HK-2 (cell line): Measurements from ENCODE around the gene TMEM238.

ENCODE experiments used
- DNase-seq: peaks from one replicate; pipeline ENCODE4 v3.0.0-alpha.2; 2018; ENCODE audit not compliant: unreplicated experiment

Gene TMEM238

DNA sequence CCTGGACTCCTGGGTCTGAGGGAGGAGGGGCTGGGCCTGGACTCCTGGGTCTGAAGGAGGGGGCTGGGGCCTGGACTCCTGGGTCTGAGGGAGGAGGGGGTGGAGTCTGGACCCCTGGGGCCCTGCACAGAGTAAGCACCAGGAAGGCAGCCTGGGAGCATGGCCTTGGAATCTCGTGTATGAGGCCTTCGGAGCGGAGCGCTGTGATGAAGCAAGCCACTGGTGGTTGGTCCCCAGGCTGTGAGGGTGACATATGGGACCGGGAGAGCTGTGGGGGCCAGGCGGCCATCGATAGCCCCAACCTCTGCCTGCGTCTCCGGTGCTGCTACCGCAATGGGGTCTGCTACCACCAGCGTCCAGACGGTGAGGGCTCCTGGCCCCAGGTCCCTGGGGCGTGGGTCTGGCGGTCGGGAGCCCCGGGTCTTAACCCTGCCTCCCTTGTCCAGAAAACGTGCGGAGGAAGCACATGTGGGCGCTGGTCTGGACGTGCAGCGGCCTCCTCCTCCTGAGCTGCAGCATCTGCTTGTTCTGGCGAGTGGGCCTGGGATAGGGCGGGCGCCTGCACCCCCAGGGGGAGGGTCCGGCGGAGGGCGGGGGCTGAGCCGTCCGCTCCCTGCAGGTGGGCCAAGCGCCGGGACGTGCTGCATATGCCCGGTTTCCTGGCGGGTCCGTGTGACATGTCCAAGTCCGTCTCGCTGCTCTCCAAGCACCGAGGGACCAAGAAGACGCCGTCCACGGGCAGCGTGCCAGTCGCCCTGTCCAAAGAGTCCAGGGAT lies 6.5 kb downstream of the TMEM238 start:
- DNase-seq, result no peak

DNA sequence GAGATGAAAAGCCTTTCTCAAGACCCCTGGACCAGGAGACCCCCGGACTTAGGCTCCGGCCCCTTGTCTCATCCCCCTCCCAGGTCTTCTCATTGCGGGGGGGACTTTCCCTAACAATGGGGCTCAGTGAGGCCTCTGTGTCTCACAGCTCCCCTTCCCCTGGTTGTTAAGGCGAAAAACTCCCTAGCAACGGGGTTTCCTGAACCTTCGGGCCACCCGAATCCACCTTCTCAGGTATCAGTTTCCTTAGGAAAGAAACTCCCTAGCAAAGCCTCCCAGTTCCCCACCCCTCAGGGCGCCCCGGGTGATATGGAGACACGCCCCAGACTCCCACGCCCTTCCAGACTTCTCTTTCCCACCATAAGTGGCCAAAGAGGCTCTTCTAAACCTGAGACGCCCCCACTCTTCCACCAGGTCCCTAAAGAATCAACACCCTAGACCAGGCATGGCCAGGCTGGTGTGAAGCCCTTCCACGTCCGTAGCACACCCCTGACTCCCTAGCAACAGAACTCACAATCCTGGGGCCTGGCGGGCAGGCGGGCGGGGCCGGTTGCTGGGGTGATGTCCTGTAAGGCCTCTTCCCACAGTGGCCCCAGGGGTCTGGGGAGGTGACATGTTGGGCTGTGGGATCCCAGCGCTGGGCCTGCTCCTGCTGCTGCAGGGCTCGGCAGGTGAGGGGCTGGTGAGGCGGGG lies 7.7 kb downstream of the TMEM238 start, which contains the start of gene TMEM190:
TMEM190 (plus strand) TSS at position 586 of the 693 bp plus-strand sequence; CDS start at position 614, 28 bp downstream.
- no peak for DNase-seq

DNA sequence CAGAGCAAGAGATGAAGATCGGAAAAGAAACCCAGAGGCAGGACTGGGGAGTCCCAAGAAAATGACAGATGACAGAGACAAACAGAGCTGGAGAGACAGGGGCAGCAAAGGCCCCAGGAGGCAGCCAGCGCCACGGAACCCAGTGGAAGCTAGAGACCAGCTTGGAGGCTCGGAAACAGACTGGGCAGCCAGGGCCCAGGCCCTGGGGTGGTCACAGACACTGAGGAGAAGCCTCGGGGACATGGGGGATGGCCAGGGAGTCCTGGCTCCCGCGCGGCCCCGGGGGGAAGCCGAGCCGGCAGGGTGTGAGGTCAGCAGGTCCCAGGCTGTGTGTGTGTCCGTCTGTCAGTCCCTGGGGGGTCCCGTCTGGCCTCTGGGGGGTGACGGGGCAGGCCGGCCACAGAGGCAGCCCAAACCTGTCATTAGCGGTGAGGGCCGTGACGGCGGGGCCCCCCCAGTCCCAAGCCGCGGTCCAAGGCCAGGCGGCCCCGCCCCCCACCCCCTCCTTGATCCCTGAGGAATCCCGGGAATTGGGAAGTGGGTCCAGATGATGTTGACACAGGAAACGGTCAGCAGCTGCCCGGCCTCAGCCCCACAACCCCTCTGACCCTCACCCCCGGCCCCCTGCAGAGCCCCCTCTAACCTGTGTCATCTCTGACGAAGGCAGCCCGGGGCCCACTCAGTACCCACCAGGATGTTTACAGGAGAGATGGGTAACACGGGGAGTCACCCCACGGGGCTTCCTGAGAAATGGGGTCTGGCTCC lies 9.9 kb downstream of the TMEM238 start:
- peak; percentile 84 for DNase-seq

DNA sequence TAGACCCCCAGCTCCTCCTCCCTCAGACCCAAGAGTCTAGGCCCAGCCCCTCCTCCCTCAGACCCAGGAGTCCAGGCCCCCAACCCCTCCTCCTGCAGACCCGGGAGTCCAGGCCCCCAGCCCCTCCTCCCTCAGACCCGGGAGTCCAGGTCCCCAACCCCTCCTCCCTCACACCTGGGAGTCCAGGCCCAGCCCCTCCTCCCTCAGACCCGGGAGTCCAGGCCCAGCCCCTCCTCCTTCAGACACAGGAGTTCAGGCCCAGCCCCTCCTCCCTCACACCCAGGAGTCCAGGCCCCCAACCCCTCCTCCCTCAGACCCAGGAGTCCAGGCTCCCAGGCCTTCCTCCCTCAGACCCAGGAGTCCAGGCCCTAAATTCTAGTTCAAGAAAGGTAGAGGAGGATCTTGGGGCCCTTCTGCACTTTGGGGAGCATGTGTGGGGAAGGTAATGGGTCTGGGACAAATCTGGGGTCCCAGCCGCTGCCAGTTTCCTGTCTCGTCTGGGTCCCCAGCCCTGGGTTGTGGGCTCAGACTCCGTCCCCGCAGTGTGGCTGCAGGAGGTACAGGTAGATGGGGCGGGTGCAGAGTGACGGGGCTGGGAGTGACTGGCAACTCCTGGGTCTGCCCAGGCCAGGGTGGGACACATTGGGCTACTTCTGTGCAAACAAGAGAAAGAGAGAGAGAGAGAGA lies 10.6 kb downstream of the TMEM238 start:
- peak; percentile 55 for DNase-seq

DNA sequence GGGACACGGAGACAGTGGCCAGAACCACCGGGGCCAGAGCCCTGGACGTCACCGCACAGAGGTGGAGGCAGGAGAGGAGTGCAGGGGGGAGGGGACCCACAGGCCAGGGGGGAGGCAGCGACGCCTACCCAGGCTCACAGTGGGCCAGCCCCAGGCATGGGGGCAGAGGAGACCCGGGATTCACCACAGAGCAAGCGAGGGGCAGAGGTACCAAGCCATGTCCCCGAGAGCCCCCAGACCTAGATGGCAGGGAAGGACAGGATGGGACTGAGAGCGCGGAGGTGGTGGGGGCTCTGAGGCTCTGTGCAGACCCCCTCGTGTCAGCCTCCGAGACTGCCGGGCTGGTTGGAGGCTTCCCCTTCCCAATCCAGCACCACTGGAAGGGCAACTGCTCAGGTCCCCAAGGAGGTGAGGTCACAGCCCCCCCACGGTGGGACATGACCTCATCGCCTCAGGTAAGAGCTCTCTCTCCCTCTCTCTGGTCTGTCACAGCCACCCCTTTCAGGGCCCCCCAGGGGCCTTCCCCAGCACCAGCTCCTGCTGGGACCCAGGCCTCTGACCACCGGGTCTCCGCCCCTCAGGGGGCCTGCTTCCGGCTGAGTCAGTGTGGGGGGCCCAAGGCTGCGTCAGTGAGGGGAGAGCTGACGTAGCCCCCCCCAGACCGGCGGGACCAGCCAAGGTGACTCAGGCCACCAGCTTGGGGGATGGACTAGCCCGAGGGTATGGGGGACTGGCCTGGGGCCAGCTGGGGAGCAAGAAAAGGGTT lies 11.6 kb downstream of the TMEM238 start:
- peak; percentile 88 for DNase-seq

DNA sequence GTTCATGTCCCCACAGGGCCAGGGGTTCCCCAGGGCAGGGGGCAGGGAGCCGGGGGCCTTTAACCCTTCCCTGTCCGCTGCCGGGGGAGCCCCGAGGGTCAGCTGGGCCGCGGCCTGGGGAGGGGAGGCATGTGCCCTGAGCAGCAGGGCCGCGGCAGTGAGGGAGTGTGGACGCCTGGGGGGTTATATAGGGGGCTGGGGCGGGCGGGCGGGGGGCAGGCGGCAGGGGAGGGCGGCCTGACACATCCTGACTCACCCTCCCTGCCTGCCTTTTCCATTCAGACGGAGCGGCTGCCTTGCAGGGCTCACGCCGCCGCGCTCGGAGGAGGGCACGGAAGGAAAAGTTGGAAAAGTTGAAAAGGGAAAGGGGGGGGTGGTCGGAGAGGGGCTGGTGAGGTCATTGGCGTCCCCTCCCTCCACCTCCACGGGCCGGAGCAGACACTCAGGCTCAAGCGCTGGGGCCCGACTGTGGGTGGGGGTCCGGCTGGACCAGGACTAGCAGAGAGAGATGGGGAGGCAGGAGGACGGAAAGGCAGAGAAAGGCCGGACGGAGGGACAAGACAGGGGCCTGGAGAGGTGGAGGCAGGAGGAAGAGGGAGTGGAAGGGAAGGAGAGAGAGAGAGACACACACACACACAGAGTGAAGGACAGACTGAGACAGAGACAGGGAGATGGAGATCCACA lies 13.6 kb downstream of the TMEM238 start, which contains the start of gene IL11:
IL11 (minus strand) TSS at position 159 of the 684 bp plus-strand sequence; CDS start at position 6, 153 bp downstream.
- peak; percentile 84 for DNase-seq

DNA sequence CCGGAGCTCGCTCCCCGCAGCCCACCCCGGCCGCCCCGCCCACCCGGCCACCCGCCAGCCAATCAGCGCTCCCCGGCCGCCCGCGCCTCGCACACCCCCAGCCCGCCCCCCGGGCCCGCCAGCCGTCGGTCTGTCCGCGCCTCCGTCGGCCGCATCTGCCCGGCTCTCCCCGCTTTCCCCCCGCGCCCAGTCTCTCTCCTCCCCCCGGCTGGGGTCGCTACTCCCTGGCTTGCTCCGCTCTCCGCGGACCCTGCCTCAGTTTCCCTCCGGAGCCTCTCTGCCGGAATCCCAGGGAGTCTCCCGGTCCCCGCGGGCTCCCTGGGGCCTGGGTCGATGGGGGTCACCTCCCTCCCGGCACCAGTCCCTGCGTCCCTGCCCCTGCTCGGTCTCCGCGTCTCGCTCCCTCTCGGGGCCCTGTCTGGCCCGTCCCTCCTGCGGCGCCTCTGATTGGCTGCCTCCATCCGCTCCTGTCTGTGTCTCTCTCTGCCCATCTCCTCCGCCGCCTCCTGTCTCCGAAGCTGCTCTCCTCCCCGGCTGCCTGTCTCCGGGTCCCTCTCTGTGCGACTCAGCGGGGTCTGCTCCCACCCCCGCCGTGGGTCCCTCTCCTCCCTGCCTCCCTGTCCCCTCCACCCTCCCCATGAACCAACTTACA lies 14.3 kb downstream of the TMEM238 start:
- peak; percentile 83 for DNase-seq

DNA sequence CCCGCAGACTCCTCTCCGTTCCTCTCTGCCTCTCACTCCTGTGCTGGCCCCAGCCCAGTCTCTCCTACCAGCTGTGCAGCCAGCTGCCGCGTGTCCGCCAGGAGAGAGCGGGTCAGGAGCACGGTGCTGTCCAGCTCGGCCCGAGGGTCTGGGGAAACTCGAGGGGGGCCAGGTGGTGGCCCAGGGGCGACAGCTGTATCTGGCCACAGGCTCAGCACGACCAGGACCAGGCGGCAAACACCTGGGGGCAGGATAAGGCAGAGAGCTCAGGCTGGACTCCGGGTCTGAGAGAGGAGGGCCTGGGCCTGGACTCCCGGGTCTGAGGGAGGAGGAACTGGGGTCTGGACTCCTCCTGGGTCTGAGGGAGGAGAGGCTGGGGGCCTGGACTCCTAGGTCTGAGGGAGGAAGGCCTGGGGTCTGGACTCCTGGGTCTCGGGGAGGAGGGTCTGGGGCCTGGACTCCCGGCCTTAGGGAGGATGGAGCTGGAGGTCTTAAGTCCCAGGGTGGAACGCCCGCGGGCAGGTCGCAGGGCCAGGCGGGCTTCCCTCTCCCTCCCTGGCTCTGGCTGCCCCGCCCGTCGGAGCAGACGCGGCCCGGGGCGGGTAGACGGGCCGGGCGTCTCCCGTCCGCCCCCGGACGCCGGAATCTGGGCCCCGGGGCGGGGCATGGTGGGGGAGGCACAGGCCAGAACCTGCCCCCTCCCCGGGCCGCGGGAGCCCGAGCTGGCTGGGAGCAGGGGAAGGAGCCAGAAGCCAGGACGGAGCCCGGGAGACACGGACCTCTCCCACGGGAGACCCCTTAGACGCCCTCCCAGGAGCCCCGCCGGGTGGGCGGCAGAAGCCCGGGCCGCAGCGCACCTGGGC lies 15.2 kb downstream of the TMEM238 start:
- peak; percentile 59 for DNase-seq

DNA sequence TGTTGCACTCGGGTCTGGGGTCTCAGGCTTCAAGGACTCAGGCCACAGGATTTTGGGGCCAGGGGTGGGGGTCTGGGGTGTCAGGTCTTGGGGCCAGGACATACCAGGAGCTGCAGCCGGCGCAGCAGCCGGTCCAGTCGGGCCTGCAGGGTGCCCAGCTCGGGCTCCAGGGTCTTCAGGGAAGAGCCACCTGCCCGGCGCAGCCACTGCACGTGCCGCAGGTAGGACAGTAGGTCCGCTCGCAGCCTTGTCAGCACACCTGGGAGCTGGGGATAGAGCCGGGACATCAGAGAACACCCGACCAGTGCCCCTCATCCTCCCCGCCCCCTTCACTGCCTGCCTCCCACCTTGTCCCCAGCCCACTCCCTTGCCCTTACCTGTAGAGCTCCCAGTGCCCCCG lies 16.0 kb downstream of the TMEM238 start:
- DNase-seq, result no peak

DNA sequence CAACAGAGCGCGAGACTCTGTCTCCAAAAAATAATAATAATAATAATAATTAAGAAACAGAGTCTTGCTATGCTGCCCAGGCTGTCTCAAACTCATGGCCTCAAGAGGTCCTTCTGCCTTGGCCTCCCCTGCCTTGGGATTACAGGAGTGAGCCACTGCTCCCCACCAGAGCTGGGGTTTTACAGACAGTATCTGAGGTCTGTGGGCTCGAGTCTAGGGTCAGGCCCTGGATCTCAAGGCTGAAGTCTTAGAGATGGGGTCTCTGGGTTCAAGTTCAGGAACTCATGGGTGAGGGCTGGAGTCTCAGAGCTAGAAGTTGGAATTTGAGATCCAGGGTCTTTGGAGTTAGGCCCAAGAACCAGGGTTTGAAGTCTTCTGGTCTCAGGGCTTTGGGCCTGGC lies 17.3 kb downstream of the TMEM238 start:
- no peak for DNase-seq

DNA sequence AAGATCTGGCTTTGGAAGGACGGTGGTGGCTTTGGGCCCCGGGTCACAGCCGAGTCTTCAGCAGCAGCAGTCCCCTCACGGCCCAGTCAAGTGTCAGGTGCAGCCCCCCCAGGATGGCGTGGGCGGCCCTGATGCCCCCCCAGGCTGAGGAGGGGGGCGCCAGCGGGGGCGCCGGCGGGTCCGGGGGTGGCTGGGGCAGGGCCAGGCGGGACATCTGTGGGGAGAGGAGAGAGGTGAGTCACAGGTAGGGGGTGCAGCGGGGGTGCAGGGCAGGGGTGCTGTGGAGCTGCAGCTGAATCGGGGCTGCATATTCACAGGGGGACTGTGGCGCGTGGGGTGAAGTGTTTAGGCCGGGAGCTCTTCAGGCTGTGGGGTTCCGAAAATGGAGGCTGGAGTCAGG lies 18.1 kb downstream of the TMEM238 start:
- DNase-seq, result no peak

DNA sequence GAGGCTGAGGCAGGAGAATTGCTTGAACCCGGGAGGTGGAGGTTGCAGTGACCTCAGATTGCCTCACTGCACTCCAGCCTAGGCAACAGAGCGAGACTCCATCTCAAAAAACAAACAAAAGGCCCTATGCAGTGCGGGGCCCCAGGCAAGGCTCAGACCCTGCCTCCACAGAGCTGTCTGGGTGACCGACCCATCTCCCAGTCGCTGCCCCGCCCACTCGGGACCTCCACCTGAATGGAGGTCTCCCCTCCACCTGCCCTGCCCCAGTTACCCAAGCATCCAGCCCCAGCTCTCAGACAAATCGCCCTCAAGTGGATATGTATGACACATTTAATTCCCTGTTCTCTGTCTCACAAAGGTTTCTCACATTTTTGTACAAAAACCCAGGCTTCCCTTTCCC lies 18.8 kb downstream of the TMEM238 start:
- no peak for DNase-seq

DNA sequence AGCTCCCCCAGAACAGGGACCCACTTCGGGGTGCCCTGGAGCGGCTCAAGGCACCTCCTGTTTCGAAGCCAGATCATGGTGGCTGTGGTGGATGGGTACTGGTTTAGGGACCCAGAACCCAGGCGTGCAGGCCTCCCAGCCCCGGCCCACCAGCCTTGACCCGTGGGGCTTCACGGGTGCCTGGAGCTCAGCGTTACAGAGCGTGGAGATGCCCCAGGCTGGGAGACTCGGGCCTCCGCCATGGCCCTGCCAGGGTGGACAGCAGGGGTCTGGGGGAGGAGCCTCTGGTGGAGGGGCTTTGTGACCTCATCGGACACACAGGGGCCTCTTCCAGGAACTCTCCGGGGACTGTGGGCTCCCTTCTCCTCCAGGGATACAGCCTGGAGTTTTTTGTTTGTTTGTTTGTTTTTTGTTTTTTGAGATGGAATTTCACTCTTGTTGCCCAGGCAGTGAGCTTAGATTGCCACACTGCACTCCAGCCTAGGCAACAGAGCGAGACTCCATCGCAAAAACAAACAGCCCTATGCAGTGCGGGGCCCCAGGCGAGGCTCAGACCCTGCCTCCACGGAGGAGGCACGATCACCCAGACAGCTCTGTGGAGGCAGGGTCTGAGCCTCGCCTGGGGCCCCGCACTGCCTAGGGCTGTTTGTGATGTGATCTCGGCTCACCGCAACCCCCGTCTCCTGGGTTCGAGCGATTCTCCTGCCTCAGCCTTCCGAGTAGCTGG lies 20.9 kb downstream of the TMEM238 start, which contains the start of gene GARIN5B:
GARIN5B (minus strand) TSS at position 271 of the 727 bp plus-strand sequence; CDS start at position 77, 194 bp downstream.
- no peak for DNase-seq

DNA sequence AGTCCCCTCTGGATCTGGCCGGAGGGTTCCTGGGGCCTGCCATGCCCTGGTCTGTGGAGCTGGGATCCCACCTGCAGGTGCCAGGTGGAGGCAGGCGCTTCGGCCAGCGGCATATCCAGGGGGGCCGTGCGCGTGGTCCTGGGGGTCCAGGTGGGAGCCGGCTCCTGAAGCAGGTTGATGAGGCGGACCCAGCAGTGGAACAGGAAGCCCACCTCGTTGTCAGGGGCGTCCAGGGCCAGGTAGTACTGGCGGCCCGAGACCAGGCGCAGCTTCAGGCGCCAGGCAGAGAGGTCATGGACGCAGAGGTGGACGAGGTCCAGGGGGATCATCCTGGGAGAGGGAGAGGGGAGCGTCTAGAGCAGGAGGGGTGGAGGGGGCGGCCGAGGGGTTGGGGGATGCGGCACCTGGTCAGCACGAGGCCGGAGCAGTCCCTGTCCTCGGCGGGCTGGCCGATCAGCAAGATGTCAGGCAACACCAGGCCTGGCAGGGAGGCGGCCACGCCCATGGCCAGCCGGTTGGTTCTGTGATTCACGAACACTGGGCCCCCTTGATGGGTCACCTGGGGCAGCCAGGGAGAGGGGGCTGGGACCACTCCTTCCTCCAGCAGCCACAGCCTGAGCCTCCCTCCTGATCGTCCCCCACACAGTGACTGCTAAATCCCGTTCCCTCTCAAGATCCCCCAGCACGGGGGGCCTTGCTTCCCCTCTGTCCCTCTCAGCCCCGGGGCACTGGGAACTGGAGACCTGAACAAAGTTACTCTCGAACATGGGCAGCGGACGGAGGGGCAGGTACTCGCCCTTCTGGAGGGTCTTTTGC lies 21.7 kb downstream of the TMEM238 start:
- DNase-seq, result no peak

DNA sequence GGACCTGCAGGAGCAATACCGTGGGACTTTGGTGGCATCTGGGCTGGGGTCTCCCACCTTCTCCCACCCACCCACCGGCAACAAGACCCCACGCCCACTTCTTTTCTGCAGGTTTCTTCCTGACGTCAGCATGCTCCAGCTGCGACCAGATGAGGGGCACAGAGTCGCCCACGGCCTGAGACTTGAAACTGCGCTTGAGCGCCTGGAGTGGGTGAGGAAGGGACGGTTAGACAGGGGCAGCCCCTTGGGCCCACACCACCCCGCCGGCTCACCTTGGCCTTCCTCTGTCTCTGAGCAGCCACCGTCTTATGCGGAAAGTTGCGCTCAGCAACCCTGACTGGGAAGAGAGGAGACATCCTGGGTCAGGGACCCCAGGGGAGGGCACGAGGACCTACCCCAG lies 23.2 kb downstream of the TMEM238 start:
- no peak for DNase-seq

DNA sequence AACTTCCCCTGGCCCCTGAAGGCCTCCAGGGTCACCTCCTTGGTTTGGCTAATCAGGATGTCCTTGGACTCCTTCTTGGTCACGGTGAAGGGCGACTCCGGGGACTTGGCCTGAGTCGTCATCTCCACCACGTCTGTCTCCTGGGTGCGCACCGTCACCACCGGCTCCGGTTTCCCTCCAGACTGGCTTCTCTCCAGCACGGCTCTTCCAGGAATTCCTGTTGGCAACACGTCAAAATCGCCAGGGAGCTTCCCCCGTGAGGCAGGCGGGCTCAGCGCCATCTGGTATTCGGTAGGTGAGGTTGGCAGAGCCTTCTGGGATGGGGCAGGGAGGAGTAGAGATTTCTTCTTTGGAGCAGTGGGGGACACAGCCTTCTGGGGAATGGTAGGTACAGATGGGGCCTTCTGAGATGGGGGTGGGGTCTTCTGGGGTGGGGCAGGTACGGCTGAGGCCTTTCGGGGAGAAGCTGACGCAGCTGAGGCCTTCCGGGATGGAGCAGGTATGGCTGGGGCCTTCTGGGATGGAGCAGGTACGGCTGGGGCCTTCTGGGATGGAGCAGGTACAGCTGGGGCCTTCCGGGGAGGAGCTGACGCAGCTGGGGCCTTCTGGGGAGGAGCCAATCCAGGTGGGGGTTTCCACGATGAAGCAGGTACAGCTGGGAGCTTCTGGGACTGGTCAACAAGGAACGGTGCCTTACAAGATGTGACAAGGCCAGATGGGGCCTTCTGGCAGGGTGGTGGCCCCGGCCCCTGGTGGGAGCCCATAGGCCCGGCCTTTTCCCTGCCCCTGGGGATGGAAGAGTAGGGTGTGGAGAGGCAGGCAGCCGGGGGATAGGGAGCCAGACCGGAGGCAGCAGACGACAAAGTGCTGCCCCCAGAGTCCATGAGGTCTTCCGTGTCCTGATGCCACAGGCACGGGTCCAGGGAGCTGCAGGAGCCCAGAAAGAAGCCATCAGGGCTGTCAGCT lies 24.9 kb downstream of the TMEM238 start:
- no peak for DNase-seq
